ENCODE measurements around the gene G2E3. TPM values are rescaled to one million over a fixed set of nuclear protein-coding genes. Genes with fewer than 3 reads are reported as not detected.

The G2E3 gene
- total and polyA plus RNA-seq, 2 of the 4 experiments (the other 2 are of a cell fraction): 9.6 to 19.4 TPM

DNA sequence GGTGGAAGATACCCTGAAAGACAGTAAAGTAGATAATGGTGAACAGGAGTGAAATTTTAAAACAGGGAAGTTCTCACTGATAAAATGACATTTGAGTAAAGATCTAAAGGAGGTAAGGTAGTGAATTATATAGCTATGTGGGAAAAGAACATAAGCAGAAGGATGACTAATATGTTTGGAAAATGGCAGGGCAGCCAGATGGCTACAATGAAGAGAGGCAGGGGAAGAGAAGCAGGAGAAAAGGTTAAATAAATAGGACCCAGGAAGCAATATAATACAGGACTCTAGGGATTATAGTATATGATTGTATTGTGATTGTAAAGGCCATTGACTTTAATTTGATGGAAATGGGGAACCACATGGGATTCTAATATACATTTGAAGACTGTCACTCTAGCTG is 96.2 kb downstream of the G2E3 start:
- Histone ChIP-seq H3K27me3 (ENCODE audit: control insufficient read depth, insufficient read depth, low read length) (no peaks in the 10 kb centered on the region), H4K5ac (ENCODE audit: low read depth, low read length) (no peak overlapping the region), H3K9ac (ENCODE audit: low read depth, low read length) (no peak overlapping the region), H4K8ac (ENCODE audit: low read depth in 2 of 2, low read length in 2 of 2) (no peak overlapping the region), H3K4me2 (ENCODE audit: low read depth, low read length) (no peak overlapping the region), H3K14ac (replicated peaks; ENCODE audit: low read depth, low read length) (no peak overlapping the region), H2BK15ac (ENCODE audit: low read depth, low read length) (no peak overlapping the region), H3K9me1 (ENCODE audit: insufficient read depth, low read length) (no peaks in the 10 kb centered on the region; the same call in none of the 2 replicates), H3K23ac (ENCODE audit: low read depth, low read length) (no peak overlapping the region), H2BK20ac (ENCODE audit: low read depth, low read length) (no peak overlapping the region), H3K27ac (ENCODE audit: insufficient read depth, low read length) (no peak overlapping the region), H2AK9ac (replicated peaks; ENCODE audit: low read depth, low read length, poor library complexity) (no peak overlapping the region), H2AK5ac (ENCODE audit: low read depth, low read length) (no peak overlapping the region), H3K4ac (ENCODE audit: low read depth, low read length) (no peak overlapping the region), H3K18ac (ENCODE audit: low read depth, low read length) (no peak overlapping the region), H3K9me3 (ENCODE audit: control insufficient read depth, insufficient read depth, low read length) (no peaks in the 10 kb centered on the region), H3K4me1 (ENCODE audit: control insufficient read depth, insufficient read depth, low read length) (peaks cover 2% of the 10 kb centered on the region; the same call in 1 of the 2 replicates), H3K79me1 (ENCODE audit: low read depth in 1 of 2, low read length in 2 of 2) (peaks cover 8 to 28% of the 10 kb centered on the region in 2 experiments; a peak in 3 of 4 replicates), H3K4me3 (ENCODE audit: insufficient read depth, low read depth, low read length) (no peak overlapping the region), H4K20me1 (ENCODE audit: insufficient read depth, low read length) (peaks cover 5% of the 10 kb centered on the region; the same call in 1 of the 2 replicates), H3K56ac (ENCODE audit: extremely low read depth, insufficient read depth, low read length) (no peak overlapping the region), H2AFZ (replicated peaks; ENCODE audit: low read length, poor library complexity) (no peak overlapping the region), H3K36me3 (ENCODE audit: control insufficient read depth, insufficient read depth, low read length) (peaks cover 33% of the 10 kb centered on the region), H2BK120ac (ENCODE audit: low read depth, low read length) (no peak overlapping the region), H2BK5ac (ENCODE audit: low read depth, low read length, poor library complexity, severe bottlenecking) (no peak overlapping the region), H4K91ac (ENCODE audit: insufficient read depth, low read depth, low read length) (no peak overlapping the region)
- DNase-seq: peak; percentile 55
- dilution Hi-C loops (cut with HindIII; ENCODE audit: low sequenced_read_pairs, unreplicated experiment) (no loop called here), in situ Hi-C loops (cut with MboI; ENCODE audit: low sequenced_read_pairs) (loop anchor here (10.0 kb wide), 1 partner anchor 250 kb away; no protein-coding TSS in a partner anchor), intact Hi-C loops (cut with micrococcal nuclease) (no loop called here)
- TF ChIP-seq RFX5 (IDR thresholded peaks at IDR 0.05; ENCODE audit: low read depth, low read length): no peak
- TF ChIP-seq BHLHE40 (IDR thresholded peaks at IDR 0.05; ENCODE audit: low read depth, low read length): no peak
- ChIA-PET POLR2A (ENCODE audit: unreplicated experiment) (no interaction called here), CTCF (interaction anchor here (0.6 kb wide), 2 partner anchors 45 to 61 kb away, joined by 3 read pairs; no protein-coding TSS in a partner anchor)
- peak; percentile 65 for ATAC-seq (ENCODE audit: low read depth)
- no TSS peak for BruUV-seq (replicated peaks)

All from IMR-90 (cell line).